SK-N-MC (cell line): Measurements from ENCODE around the gene CD6.

ENCODE experiments used
- EZH2 ChIP-seq: fragments of 200-600 bp; sonication (generic); IDR thresholded peaks from one replicate; pipeline ENCODE4 v1.6.1; 2017; ENCODE audit warnings: antibody characterized with exemption
- FOXP2 ChIP-seq: optimal IDR thresholded peaks from 2 replicates; pipeline ENCODE3; 2011; ENCODE audit warnings: mild to moderate bottlenecking, moderate library complexity; ENCODE audit not compliant: insufficient read depth; ENCODE audit errors: extremely low read length, control extremely low read depth
- POLR2AphosphoS5 ChIP-seq: IDR thresholded peaks from 2 replicates; pipeline ENCODE4 v1.6.1; 2012; ENCODE audit warnings: mild to moderate bottlenecking, low read depth, low read length, borderline replicate concordance

GRCh38 chr11:61053191-61053590 is 81.7 kb downstream of the CD6 start:
- TF ChIP-seq EZH2 = no peak
- no peak for TF ChIP-seq FOXP2
- TF ChIP-seq POLR2AphosphoS5 = no peak
